Measurements from ENCODE around the gene PALLD.

DNA sequence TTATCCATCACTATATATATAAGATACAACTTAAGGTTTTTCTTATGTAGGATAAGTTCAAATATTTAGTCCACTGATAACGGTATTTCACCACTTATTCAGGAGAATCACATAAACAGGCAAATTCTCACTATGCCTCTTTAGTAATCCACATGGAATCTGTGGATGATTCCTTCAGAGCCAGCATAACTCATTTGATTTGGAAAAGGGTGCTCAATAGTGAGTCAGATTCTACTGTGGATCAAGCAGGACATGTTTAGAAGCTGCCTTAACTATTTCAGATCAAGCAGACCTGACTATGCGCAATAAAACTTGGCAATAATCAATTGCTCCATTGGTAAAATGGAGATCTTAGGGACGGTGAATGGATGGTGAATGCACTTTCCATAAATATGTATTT, 329.1 kb downstream of the PALLD start:
- no peak for TF ChIP-seq POLR2A (IDR thresholded peaks at IDR 0.05)
- TF ChIP-seq, protein P1, sequence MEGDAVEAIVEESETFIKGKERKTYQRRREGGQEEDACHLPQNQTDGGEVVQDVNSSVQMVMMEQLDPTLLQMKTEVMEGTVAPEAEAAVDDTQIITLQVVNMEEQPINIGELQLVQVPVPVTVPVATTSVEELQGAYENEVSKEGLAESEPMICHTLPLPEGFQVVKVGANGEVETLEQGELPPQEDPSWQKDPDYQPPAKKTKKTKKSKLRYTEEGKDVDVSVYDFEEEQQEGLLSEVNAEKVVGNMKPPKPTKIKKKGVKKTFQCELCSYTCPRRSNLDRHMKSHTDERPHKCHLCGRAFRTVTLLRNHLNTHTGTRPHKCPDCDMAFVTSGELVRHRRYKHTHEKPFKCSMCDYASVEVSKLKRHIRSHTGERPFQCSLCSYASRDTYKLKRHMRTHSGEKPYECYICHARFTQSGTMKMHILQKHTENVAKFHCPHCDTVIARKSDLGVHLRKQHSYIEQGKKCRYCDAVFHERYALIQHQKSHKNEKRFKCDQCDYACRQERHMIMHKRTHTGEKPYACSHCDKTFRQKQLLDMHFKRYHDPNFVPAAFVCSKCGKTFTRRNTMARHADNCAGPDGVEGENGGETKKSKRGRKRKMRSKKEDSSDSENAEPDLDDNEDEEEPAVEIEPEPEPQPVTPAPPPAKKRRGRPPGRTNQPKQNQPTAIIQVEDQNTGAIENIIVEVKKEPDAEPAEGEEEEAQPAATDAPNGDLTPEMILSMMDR (IDR thresholded peaks at IDR 0.05) = no peak

All from esophagus squamous epithelium (tissue), 4 donors.